HG02759 (cell line): ENCODE data around the gene CAPN3.

Experiments
- ATAC-seq: cut with Tn5 transposase; IDR thresholded peaks from one replicate; pipeline ENCODE4 v1.9.1; 2021; ENCODE audit warnings: mild to moderate bottlenecking, moderate library complexity; ENCODE audit not compliant: unreplicated experiment

CAPN3 gene

GRCh38 chr15:42355291-42355690, 4.0 kb upstream of the CAPN3 start:
- ATAC-seq = no peak

GRCh38 chr15:42356851-42357250, 2.5 kb upstream of the CAPN3 start:
- no peak for ATAC-seq

GRCh38 chr15:42358141-42358540, 1.2 kb upstream of the CAPN3 start:
- no peak for ATAC-seq

DNA sequence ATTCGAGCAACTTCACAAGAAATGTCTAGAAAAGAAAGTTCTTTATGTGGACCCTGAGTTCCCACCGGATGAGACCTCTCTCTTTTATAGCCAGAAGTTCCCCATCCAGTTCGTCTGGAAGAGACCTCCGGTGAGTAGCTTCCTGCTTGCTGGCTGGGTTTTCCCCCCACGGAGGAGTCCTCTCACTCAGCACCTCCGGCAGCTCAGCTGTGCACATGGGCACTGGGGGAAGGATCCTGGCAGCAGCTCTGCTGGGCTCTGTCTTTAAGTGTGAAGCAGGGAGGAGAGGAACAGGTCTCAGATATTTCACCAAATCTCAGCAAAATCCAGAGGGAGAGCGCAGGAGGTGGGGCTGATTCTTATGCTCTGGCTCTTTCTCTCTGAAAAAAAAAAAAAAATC, 684 bp downstream of the CAPN3 start:
- ATAC-seq = no peak

DNA sequence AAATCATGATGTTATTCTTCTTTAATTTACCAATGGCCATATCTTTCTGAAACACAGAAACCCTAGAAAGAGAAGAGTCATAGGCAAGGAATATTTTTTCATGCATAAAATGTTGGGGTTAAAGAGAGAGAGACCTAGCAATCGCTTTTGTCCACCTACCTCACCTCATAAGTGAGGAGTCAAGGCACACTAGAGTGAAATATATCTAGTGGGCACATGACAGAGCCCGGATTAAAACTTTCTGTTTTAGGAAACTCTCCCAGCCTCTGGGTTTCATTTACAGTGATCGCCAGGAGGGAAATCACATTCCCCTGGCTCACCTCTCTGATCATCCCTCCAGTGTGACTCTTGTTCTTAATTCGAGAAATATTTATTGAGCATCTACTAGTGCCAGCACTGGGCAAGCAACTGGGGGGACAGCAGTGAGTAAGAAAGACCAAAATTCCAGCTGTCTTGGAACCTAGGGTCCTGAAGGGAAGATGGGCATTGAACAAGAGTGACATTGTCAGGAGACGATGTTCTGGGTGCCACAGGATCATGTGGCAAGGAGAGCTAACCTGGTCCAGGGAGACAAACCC, 1.3 kb downstream of the CAPN3 start:
- no peak for ATAC-seq

DNA sequence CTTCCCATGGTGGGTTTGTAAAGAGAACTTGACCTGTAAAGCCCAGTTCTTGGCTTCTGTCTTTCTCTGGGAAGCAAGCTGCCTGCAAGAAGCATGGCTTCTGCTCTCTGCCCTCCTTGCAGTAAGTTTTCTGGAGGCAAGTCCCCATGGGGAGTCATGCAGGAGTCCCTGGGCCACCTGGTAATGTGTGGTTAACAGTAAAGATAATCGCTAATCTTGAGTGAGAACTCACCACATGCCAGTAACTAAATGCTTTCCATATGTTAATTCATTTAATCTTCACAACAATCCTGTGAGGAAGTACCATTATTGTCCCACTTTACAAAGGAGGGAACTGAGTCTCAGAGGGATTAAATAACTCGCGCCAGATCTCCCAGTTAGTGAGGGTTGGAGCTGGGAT, 4.2 kb downstream of the CAPN3 start:
- no peak for ATAC-seq

DNA sequence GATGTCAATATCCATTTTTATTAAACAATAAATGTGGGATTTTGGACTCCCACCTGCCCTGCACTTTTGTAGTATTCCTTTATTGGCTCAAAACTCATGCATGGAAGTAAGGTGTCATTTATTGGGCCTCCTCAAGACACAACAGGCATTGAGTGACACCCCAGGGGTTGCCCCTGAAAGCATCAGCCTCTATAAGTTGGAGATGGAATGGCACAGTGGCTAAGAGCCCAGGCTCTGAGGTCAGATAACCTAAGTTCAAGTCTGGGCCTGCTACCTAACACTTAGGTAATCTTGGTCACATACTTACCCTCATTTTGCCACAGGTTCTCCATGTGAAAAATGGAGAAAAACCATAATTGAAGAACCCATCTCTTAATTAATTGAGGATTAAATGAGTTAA, 4.6 kb downstream of the CAPN3 start:
- no peak for ATAC-seq

GRCh38 chr15:42364529-42364928, 5.2 kb downstream of the CAPN3 start:
- ATAC-seq = no peak

DNA sequence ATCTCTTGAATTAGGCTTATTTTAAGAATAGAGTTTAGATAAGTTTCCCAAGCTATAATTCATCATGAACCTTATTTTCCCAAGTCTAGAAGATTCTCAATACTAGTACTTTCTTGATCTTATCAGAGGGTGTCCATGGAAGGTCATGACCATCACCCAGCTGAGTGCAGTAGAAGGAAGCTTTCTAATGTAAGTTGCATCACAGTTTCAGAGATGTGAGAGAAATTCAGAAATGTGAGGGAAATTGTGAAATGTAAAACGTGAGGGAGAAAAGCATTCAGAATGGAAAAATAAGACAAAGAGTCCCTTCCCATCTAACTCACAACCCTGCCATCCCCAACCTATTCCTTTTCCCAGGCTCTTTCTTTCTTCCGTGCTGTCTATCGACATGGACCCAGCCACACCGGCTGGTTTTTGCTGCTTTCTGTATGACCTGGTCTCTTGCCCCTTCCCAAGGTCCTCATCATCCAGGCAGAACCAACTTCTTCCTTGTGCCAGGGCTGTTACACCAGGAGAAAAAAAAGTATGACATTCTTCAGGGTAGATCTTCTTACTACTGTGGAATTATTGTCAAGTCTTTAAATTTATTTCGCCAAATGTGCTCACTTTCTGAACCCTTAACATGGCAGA, 6.7 kb downstream of the CAPN3 start:
- ATAC-seq = no peak

DNA sequence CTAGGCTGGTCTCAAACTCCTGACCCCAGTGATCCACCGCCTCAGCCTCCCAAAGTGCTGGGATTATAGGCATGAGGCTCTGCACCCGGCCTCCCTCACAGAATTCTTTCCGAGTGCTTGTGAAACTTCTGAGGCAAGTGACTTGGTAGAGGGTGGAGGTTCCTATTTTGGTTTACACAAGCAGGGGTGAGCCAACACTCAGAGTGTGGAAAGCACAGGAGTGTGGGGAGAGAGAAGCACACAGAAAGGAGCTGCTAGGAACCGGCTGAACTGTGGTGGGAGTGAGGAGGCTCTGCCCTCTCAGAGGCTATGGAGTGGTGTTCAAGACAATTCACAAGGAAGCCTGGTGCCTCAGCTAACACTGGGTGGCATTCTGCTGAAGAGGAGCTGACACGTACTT, 7.7 kb downstream of the CAPN3 start:
- no peak for ATAC-seq

DNA sequence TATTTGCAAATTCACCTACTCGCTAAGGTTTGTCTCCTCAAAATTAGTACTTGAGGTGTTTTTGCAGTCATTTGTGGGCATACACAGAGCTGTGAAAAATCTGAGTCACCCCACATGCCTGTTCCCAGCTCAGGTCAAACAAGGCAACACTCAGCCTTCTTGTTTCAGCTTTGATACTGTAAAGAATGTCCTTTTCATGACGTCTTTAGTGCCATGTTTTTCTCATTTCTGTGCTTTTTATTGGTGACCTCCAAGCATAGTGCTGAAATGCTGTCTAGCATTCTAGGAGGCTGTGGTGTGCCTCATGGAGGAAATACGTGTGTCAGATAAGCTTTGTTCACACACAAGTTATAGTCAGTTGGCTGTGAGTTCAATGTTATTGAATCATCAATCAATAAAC, 8.8 kb downstream of the CAPN3 start:
- ATAC-seq = no peak

DNA sequence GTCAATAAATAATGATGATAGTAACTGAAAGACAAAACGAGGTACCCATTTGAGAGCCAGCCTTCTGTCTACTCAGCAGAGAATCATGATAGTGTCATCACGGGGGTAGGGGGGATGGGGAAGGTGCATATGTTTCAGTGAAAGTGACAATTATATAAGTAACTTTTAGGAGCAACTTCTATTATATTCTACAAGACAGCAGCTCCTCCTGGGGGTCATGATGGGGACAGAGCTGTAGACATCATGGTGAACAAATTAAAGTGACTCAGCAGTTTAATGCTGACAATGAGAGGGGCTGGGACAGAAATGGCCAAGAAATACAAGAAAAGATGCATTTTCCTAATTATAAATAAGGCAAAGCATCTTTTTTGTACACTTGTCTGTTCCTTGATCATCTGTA, 11.8 kb downstream of the CAPN3 start:
- no peak for ATAC-seq

- ATAC-seq = no peak
These were observed 14.0 kb downstream of the CAPN3 start for GRCh38 chr15:42373274-42373673.

DNA sequence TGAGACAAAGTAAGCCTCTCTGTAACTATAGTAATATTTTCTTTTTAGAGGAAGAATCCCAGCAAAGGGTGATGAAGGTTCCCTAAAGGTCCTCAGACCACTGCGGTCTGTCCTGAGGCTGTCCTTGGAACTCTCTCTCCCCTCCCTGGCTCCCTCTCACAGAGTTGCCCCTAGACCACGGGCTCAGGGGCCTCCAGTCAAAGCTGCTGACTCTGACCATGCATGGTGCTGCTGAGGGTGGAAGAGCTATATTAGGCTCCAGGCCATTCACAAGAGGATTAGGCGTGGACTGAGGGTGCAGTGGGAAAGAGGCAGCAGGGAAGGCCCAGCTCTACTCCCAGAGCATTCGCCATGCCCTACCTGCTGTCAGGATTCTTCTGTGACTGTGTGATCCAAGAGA, 14.6 kb downstream of the CAPN3 start:
- no peak for ATAC-seq

GRCh38 chr15:42374810-42375209, 15.5 kb downstream of the CAPN3 start:
- no peak for ATAC-seq

DNA sequence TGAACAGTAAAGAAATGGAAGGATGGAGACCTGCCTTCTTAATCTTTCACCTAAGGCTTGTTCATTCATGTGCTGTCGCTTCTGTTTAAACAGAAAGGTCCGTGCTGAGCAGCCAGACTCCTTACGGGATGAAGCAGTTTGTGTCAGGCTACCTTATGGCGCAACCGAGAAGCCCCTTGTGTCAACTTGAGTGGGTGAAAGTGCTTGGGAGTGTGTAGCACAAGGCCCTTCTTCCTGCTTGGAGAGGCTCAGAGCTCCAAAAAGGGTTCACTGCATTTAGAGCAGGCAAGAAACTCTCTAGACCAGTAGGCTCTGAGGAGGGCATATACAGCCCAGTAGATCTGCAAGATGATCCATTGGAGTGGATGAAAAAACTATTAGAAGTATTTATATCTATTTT, 16.0 kb downstream of the CAPN3 start:
- no peak for ATAC-seq

DNA sequence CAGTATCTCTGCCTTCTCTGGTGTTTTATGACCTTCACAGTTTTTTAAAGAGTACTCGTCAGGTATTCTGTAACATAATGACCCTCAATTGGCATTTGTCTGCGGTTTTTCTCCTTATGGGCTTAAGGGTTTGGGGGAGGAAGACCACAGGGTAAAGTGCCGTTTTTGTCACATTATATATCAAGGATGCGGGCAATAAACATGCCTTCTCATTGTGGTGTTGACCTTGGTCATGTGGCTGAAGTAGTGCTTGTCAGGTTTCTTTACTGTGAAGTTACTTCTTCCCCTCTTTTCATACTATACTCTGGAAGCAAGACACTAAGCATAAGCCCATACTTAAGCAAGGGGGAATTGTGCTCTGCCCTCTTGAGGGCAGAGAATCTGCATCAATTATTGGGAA, 16.6 kb downstream of the CAPN3 start:
- no peak for ATAC-seq

GRCh38 chr15:42378011-42378410, 18.7 kb downstream of the CAPN3 start:
- ATAC-seq = no peak

DNA sequence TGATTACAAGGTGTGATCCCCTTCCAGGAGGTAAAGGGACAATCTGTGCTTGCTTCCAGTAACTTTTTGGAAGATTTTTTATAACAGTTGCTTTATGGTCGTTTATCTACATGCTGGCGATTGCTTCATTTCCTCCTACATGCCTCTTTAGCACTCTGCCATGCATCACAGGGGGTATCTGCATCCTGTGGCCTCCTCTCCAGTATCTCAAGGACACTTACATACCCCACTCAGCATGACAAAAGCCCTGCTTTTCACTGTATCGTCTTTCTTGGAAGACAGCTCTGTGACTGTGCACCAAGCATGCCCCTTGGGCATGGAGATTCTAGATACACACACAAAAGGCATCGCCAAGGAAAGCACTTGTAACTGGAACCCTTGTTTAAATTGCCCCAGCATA, 25.3 kb downstream of the CAPN3 start:
- ATAC-seq = no peak

DNA sequence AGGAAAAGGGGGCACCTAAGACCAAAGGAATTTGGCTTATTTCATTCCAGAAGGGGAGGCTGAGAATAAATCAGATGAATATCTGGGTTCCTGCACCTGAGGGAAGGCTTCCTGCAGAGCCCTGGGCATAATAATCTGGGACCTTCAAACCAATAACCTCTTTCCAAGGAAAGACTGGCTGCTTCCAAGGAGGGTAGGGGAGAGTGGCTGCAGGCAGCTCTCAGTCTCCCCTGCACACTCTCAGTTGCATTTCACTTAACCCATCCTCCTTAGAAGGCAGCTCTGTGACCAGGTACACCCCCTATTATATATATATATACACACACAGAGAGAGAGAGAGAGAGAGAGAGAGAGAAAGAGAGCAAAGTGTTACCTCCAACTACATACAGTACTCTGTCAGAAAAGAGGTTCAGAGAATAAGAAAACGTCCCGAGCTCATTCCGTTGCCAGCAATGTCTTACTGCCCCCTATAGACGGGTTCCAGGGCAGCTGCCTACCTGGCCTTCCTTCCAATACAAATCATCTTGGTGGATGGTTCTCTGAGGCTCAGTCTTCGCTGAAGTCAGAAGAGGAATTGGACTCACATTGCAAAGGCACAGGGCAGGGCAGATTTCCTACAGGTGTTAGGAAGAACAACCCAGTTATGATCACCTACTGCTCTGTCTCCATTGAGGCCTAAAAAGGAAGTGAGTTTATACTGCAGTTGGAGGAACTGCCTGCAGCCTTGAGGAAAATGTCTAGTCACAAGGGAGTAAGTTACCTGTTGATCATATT, 26.1 kb downstream of the CAPN3 start:
- ATAC-seq = no peak

DNA sequence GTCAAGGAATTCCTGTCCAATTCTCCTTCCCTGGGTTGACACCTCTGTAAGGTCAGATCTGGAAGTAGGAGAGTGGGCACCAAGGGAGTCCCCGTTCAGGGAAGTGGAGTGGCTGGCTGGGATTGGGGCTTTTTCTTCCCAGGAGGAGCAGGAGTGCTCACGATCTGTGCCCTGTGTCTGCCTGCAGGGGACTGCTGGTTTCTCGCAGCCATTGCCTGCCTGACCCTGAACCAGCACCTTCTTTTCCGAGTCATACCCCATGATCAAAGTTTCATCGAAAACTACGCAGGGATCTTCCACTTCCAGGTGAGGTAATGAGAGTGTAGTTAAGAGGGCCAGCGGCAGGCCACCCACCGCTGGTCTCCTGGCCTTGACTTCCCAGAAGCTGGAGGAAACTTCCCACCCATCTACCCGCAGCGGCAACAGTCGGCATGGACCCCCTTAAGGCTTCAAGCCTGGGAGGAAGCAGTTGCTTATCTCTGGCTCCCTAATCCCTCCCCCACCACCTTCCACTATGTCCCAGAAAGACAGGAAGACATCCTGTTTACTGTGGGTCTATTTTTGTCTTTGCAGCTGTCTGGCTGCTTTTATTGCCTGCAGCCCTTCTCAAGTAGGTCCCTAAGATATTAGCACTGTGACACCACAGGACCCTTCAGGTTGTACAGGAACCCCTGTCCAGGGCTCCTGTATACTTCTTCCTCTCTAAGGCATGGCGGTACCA, 26.8 kb downstream of the CAPN3 start:
- no peak for ATAC-seq

GRCh38 chr15:42387603-42388002, 28.3 kb downstream of the CAPN3 start:
- ATAC-seq = no peak
